ENCODE measurements around the gene PPM1H.

- TF ChIP-seq POLR2A (IDR thresholded peaks at IDR 0.05) = no peak
- no peak for TF ChIP-seq CTCF (IDR thresholded peaks at IDR 0.05 in 4 of 5, conservative IDR thresholded peaks at IDR 0.05 in 1 of 5)
These were observed 99.9 kb downstream of the PPM1H start for GRCh38 chr12:62834971-62835547.

Measured in gastrocnemius medialis (tissue), 4 donors.